OCI-LY3 (cell line): ENCODE measurements around the gene OR8D2.

Experiments used
- EZH2phosphoT487 ChIP-seq: fragments of 200-600 bp; shearing (Covaris generic); IDR thresholded peaks from 2 replicates; pipeline ENCODE4 v1.6.1; 2018; ENCODE audit warnings: antibody characterized with exemption, mixed run types, low read depth
- TF ChIP-seq, protein P1 (sequence below): fragments of 200-600, 300-600 bp; sonication (generic); IDR thresholded peaks from 2 replicates; pipeline ENCODE4 v1.5.1; 2014; ENCODE audit warnings: antibody characterized with exemption, low read length, low read depth

DNA sequence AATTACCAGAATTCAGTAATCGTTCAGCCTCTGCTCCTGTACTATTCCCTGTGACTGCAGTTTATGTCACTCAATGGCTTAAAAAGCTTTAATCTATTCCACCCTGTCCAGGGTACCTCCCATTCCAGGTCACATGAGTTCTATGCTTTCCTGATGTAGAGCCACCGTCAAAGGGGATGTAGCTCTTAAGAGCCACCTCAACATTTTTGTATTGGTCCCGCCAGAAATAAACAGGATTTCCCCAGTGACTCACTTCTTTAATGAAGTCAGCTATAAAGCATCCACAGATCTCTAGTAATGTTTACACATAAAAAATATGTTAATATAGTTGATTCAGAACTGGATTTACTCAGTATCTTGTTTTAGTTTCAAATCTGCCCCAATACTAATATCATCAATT, 4.9 kb downstream of the OR8D2 start:
- TF ChIP-seq, protein P1, sequence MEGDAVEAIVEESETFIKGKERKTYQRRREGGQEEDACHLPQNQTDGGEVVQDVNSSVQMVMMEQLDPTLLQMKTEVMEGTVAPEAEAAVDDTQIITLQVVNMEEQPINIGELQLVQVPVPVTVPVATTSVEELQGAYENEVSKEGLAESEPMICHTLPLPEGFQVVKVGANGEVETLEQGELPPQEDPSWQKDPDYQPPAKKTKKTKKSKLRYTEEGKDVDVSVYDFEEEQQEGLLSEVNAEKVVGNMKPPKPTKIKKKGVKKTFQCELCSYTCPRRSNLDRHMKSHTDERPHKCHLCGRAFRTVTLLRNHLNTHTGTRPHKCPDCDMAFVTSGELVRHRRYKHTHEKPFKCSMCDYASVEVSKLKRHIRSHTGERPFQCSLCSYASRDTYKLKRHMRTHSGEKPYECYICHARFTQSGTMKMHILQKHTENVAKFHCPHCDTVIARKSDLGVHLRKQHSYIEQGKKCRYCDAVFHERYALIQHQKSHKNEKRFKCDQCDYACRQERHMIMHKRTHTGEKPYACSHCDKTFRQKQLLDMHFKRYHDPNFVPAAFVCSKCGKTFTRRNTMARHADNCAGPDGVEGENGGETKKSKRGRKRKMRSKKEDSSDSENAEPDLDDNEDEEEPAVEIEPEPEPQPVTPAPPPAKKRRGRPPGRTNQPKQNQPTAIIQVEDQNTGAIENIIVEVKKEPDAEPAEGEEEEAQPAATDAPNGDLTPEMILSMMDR, result no peak
- TF ChIP-seq EZH2phosphoT487, result no peak
